ENCODE data around the gene NECTIN1.

Gene NECTIN1

GRCh38 chr11:119691701-119692539, 37.1 kb downstream of the NECTIN1 start:
- DNase-seq, result no peak

- DNase-seq, result peak; percentile 27
Observed at GRCh38 chr11:119691020-119691666, 37.9 kb downstream of the NECTIN1 start.

DNA sequence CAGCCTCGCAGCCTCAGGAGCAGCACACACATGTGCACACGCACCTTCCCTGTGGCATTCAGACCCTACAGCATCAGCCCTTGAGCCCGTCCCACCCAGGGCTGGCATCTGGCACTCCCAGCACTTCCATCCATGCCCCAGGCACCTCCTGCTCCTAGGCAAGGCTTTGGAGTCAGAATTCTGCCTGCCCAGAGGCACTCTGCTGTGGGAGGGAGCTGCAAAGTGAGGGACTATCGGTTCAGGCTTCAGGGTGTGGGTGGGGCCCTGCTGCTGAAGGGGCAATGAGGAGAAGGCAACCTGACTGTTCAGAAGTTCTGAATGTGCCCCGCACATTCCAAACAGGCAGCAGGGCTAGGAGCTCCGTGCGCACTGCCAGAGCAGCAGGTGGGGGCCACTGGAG, 39.7 kb downstream of the NECTIN1 start:
- DNase-seq, result no peak

DNA sequence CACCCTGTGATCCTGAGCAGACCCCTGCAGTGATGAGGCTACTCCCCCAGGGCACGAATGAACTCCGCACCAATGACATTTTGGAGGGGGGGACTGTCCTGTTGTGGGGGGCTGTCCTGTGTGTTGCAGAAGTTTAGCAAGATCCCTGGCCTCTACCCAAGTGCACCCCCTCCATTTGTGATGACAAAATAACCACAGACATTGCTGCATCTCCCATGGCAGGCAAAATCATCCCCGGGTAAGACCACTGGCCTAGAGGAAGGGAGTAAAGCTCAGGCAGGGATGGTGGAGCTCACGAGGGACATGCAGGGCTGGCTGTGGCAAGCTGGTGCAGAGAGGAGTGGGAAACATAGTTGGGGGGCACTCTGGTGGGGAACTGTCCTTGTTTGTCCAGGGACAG, 40.6 kb downstream of the NECTIN1 start:
- DNase-seq, result no peak

DNA sequence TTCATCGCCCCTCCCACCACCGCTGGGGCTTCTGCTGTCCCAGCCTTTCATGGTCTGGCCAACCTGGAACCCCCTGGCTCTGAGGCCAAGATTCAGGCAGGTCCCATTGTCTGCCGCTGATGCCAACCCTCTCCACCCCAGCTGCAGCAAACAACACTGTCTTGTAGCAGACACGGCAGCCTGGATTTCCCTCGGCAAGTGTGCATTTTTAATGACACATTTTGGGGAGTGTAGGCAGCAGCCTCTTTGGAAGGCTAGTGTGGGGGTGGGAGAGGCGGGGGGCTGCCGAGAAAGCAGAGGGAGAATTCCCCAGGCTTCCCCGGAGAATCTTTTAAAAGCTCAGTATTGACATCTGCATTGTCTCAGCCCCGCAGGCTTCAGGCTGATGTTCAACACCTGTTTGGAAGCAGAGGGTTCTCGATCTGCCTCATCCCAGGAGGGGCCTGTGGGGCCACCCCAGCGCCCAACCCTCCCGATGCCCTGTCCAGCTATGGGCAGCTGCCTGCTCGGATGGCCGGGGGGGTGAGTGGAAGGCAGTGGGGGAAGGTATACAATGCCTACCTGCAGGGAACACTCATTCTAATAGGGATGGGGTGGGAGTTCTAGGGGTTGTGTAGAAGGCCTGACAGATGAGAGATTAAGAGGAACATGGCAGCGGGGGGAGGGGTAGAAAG, 41.5 kb downstream of the NECTIN1 start:
- DNase-seq, result no peak

GRCh38 chr11:119686177-119686882, 42.7 kb downstream of the NECTIN1 start:
- DNase-seq, result no peak

DNA sequence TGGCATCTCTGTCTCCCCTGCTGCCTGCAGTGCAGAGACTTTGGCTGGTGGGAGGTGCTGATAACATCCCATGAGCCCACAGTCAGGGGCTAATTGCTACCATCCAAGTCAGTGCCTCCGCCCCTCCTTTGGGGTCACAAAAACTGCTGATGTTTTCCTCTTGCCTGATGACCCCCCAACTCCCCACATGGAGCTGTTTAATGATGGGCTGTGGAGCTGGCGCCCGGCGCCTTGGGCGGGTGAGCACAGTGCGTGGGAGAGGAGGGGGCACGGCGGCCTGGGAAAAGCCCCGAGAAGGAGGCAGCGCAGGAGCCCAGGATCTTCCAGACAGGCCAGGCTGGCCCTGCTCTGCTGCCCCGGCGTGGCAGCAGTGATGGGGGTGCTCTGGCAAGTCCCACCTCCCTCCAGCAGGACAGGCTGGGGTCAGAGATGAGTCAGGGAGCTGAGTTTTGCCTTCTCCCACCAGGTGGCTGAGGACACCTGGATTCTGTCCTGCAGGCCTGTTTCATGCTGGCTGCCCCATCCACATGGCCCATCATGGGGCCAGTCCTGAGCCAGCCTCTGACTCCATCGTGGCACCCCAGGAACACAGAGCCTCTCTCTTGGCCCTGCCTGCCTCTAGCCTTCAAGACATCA, 43.8 kb downstream of the NECTIN1 start:
- DNase-seq, result no peak

DNA sequence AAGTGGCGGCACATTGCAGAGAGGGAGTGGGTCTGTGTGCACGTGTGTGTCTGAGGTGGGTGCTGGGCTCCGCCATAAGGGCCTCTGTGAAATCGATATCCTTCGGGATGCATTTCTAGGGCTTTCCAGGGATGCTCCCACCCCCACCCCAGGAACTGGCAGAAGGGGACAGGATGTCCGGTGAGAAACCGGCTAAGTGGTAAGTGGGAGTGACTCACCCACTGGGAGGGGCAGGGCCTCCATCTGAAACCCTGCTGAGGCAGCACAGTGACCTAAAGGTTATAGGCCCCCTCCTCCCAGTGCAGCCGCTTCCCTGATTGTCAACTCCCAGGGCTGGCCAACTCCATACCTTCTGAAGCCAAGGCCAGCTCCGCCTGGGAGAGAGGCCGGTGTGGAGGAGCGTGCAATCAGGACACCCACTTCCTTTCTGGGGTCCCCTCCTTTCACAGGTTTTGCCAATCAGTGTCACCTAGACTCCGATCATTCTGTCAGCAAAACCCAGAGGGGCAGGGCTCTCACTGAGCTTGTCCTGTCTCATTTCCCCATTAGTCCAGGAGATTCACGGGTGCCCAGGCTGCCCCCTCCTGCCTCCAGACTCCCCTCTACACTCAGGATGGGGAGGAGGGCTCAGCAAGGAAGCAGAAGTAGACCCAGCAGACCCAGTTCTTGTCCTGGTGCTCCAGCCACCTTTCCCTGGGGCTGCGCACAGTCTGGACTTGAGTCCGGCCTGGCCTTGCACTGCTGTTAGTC, 44.5 kb downstream of the NECTIN1 start:
- no peak for DNase-seq

DNA sequence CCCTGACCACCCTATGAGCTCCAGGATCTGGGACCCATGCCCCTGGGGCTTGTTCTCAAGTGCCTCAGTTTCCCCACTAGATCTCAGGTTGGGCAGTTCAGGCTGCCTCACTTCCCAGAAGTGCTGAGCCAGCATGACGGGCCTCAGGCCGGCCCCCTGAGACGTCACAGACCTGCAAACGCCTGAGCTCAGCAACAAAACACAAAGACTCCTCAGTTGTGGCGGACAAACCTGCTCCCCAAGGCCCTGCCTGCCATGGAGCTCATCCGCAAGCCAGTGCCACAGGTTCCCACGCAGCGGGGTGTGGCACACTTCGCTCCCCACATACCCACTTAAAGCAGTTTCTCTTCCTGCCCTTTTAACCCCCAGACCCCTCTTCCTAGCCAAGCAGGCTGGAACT, 45.2 kb downstream of the NECTIN1 start:
- no peak for DNase-seq

GRCh38 chr11:119681361-119681910, 47.6 kb downstream of the NECTIN1 start:
- no peak for DNase-seq

DNA sequence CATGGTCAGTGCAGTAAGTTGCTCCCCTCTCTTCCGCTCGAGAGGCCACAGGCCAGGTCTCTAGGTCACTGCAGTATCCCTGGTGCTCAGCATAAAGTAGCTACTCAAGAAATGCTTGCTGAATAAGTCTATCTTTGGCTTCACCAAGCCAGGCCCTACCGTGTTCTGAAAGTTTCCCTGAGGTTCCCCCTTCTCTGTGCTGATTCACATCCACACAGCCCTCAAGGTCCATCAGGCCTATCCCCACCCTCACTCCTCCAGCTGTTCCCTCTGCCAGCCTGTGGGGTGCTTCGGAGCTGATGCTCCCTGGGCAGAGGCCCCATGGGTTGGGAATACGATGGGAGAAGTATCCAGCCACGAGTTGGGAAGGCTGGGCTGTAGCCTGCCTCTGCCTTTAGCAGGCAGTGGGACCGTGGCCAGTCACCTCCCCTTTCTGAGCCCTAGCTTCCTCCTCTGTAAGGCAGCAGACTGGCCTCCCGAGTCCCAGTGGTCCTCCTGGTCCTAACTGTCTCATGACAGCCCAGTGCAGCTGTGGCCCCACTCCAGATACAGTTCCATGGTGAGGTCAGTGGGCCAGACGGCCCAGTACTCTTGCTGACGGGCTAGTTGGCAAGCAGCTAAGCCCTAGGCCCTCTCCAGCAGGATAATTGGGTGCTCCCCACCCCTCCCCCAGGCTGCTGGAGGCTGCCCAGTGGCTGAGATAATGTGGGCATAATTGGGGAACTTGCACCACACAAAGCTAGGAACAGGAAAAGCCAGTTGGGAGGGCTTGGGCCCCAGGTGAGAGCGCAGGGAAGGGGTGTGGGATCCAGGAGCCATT, 48.2 kb downstream of the NECTIN1 start:
- no peak for DNase-seq

GRCh38 chr11:119679346-119679745, 49.7 kb downstream of the NECTIN1 start:
- no peak for DNase-seq

DNA sequence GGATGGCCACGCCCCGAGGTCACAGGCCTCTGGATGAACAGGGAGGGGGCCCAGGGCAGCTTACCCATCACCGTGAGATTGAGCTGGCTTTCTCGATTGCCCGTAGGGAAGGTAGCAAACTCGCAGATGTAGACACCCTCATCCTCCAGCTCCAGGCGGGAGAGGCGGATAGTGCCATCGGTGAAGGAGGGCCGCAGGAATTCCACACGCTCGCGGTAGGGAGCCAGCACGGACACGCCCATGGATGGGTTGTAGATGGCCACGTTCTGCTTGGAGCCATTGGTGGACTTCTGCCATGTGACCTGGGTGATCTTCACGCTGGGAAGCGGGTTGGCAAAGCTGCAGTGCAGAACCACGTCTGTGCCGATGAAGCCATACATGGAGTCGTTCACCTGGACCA, 50.6 kb downstream of the NECTIN1 start:
- DNase-seq, result no peak

DNA sequence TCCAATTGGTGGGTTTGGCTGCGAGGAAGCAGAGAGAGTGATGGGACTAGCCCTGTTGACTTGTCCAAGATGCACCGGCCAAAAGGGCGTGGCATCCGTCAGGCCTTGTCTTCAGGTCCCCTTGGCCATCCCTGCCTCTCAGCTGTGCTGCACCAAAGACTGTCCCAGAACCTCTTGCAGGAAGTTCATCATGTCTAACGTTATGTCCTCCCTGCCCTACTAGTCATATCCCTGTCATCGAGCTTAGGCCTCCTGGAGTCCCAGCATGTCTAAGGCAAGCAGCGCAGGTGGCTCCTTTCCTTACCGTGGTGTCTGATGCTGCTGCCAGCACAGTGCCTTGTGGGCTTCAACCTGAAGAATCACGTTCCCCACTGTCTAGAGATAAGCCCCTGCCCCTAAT, 51.2 kb downstream of the NECTIN1 start:
- DNase-seq, result no peak

- no peak for DNase-seq
Observed at GRCh38 chr11:119676461-119677020, 52.5 kb downstream of the NECTIN1 start.

GRCh38 chr11:119673759-119674336, 55.2 kb downstream of the NECTIN1 start:
- peak; percentile 14 to 49 for DNase-seq

- no peak for DNase-seq
Observed at GRCh38 chr11:119673052-119673758, 55.8 kb downstream of the NECTIN1 start.

- no peak for DNase-seq
Observed at GRCh38 chr11:119672597-119672996, 56.4 kb downstream of the NECTIN1 start.

DNA sequence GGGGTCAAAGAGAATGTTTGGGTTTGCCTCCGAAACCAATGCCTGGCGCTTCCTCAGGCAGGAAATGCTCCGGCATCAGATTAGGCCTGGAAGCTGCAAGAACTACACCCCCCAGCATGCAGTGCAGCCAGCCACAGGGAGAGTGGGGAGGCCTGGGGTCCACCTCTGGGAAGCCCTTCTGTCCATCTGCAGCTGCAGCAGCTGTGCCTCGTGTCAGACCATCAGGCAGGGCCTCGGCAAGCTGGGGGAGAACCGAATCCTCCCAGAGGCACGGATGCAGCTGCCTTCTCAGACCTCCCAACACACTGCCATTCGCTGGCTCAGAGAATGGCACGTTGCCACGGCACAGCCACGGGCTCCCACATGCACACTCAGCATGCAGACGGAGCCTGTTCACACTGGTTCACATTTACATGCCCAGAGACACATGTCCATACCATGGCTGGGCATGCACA, 57.4 kb downstream of the NECTIN1 start:
- no peak for DNase-seq
